ENCODE results near the gene MSMO1.
"Not testable (repeated sequence)": the region's sequence is repeated elsewhere in the genome, so short reads cannot be mapped to it uniquely, and the experiment has no call there.

MSMO1 gene

DNA sequence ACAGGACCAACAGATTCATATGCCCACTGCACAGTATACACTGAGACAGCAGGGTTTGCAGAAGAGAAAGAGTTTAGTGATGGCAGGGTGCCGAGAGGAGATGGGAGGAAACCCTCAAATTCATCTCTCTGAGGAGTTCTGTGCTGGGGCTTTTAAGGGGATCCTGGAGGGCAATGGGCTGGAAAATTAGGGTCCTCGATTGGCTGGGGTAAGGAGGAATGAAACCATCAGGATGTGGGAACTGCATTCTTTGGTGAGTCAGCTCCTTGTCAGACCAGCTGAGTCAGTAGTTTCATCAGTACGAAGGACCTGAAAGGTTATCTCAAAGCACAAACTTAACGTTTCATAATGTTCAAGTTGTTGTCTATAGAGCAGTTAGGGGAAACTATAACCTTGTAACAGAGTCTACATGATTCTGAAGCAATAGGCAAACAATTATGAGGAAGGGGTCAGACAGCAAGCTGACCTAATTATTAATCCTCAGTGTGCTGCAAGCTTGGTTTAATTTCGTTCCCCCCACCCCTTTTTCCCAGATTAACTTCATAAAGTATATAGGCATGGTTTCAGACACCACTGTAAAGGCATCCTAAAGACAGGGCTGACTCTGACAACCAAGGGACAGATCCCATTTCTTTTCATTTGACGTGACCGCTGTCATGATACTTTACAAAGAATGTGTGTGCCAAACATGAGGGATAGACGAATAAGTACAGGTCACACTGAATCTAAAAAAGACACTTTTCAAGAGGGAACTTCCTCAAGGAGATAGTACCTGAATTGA is 1.5 kb upstream of the MSMO1 start:
- no peak for DNase-seq

DNA sequence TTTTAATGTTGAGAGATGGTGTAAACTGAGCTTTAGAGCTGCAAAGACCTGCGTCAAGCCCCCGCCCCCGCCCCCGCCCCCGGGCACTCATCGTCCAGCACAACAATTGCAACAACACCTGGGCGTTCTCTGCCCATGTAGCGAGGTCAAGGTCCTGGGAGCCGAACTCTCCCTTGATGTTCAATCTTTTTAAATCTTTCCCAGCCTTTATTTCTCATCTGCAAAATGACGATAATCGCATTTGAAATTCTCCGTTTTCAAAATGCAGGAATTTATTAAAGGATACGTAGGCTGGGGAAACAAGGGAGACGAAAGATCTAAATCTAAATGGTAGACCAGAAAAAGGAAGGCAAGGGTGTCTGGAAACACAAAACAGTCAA is 648 bp upstream of the MSMO1 start:
- no peak for DNase-seq

DNA sequence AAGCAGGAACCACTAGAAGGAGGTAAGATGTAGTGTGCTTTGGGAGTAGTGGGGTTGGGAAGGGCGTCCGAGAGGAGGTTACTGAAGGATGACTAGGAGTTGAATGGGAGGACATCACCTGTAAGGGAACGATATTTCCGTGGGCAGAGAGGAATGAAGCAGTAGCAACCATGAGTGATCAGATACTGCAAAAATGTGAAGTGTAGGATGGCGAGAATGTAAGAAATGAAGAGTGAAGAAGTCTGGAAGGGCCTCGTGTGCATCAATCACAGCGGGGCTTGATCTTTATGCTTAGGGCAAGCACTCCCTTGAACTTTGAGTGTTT is 594 bp downstream of the MSMO1 start:
- no peak for DNase-seq

DNA sequence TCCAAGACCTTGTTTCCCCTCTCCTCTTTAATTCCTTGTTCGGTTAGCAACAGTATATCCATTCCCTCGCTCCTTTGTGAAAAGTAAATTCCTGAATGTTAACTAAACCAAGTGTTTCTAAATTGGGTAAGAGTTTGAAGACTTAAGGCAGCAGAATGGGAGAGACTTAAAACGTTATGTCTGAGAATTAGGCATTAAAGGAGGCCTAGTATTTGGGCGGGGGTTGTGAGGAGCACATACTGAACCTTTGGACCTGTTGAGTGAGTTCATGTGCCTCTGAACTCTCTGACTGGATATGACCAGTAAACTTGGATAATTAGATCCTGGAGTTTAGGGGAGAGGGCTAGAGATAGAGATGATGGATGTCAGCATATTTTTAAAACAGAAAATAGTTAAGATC is 1.2 kb downstream of the MSMO1 start:
- no peak for DNase-seq

DNA sequence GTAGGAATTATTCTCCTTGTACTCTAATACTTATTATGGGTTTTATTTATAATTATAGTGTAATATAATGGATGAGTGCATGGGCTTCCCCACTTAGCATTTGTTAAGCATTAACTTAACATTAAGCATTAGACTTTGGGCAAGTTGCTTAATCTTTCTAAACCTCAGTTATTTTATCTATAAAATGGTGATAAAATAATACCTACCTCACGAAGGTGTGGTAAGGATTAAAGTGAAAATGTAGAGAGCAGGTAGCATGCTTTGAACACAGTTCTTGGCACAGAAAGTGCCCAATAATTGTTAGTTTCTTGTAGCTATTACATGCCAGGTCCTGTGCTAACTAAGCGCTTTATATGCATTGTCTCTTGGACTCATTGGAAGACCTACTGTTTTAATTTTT is 2.6 kb downstream of the MSMO1 start:
- no peak for DNase-seq

DNA sequence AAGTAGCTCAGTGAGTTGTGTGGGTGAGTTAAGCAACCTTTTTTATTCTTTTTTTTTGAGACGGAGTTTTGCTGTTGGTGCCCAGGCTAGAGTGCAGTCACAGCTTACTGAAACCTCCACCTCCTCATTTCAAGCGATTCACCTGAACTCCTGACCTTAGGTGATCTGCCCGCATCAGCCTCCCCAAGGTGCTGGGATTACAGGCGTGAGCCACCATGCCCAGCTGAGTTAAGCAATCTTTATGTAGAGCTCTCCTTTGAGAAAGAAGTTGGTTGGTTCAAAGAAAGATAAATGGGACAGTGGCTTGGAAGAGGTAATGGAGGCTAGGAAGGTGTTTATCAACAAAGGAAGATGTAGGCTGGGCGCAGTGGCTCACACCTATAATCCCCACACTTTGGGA is 3.2 kb downstream of the MSMO1 start:
- no peak for DNase-seq

DNA sequence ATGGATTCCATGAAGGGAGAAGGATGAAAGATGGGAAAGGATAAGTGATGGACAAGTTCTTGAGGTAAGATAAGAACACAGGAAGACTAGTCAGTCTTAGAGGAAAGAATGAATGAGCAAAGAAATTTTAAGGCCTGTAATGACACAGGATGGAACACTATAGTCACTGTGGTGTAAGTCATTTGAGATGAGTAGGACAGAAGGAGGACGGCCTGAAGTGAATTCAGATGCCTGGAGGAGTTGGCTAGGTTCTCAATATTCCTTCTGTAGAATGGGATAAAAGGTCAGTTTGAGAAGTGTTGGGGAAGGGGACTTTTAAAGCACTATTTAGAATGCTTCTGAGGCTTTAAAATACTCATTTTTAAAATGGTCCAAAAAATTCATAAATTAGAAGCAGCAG is 3.9 kb downstream of the MSMO1 start:
- DNase-seq: no peak

DNA sequence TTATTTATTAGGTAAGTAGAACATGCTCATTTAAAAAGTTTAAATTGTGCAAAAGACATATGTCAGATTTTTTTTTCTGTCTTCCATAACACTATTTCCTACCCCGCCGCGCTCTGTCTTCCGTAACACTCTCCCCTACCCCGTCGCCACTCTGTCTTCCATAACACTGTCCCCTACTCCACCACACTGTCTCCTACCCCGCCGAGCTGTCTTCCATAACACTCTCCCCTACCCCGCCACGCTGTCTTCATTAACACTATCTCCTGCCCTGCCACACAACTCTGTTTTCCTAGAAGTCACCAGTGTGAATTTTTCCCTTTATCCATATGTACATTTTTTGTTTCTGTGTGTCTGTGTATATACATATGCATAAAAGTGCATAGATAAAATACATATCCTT is 4.4 kb downstream of the MSMO1 start:
- no peak for DNase-seq

DNA sequence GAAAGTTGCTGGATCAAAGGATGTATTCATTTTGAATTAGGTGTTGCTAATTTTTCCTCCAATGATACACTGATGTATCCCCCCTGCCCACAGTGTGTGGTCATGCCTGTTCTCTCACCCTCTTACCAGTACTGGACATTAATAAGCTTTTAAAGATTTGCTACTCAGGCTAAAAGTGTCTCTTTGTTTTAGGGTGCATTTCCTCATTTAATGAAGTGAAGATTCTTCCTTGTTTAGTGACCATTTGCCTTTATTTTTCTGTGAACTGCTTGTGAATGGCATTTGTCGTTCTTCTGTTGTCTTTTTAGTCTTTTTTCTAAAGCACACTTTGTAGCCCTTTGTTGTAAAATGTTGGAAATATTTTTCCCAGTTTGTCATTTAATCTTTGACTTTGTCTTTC is 5.0 kb downstream of the MSMO1 start:
- no peak for DNase-seq

DNA sequence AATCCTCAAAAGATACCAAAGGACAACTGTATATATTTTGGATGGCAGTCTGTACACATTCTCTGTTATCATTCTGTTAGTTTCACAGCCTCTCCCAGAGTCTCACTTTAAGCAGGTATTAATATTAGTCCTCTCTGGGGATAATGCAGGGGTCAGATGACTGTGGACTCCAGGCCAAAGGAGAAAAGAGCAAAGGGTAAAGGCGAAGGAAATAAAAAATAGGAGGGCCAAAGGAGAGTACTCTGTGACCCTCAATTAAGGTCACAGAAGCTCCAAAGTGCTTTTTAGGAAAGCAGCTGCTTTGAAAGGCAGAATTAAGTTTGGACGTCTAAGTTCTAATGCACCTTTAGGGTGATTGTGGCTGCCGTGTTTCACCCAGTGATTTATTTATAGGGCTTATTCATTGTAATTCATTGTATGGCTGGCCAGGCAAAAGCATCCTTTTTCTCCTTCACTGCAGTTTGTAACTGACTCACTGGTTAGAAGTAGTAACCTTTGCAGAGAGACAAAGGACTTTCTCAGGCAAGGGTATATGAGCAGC is 7.8 kb downstream of the MSMO1 start:
- DNase-seq: no peak

DNA sequence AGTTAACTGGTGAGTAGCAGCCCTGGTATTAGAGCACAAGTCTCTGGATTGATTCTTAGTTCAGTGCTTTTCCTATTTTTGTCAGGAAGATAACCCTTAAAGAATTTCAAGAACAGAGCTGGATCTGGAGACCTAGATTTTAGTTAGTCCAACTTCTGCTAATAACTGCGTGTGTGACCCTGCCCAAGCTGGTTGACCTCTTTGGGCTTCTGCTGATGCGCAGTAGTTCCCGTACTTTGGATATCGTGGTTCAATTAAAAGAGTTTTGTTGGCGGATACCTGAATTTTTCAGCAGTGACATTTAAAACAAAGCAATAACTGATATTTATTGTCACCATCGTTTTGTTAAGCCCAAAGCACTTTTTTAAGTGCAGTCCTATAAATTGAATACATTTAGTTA is 9.3 kb downstream of the MSMO1 start:
- DNase-seq: no peak

DNA sequence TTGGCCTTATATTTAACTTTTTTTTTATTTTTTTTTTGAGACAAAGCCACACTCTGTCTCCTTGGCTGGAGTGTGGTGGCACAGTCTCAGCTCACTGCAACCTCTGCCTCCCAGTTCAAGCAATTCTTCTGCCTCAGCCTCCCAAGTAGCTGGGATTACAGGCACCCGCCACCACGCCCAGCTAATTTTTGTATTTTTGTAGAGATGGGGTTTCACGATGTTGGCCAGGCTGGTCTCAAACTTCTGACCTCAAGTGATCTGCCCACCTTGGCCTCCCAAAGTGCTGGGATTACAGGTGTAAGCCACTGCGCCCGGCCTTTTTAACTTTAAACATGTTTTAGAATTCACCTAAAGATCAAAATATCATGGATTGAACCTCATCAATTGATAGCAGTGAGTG is 14.9 kb downstream of the MSMO1 start:
- DNase-seq: not testable (repeated sequence)

DNA sequence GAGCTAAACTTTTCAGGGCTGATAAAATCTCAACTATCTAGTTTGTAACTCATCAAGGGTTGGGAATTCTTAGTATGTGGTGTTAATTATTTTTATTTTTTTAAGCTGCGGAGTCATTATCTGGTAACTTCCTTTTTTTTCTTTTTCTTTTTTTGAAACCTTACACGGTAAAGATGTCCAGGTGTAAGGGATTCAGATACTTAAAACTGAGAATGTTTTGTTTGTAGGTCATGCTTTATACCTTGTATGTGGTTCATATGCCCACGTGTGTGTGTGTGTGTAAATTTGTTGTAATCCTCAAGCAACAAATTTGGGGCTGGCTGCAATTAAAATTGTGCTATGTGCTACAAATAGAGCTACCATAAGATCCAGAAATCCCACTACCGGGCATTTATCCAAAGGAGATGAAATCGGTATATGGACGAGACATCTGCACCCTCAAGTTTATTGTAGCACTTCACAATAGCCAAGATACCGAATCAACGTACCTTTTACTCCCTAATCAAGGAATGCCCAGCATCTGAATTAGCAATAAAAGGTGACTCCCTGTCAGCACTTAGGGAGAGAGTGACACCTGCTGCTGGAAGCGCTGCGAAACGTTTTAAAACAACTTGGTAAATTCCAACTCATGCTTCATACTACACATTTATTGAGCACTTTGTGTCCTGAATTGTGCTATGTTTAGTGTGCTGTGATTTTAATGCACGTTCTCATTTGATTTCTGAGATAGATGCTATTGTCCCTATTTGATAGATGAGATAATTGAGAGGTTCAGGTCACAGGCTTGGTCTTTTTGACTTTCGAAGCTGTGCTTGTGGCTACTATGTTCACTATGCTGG is 16.1 kb downstream of the MSMO1 start:
- DNase-seq: no peak

DNA sequence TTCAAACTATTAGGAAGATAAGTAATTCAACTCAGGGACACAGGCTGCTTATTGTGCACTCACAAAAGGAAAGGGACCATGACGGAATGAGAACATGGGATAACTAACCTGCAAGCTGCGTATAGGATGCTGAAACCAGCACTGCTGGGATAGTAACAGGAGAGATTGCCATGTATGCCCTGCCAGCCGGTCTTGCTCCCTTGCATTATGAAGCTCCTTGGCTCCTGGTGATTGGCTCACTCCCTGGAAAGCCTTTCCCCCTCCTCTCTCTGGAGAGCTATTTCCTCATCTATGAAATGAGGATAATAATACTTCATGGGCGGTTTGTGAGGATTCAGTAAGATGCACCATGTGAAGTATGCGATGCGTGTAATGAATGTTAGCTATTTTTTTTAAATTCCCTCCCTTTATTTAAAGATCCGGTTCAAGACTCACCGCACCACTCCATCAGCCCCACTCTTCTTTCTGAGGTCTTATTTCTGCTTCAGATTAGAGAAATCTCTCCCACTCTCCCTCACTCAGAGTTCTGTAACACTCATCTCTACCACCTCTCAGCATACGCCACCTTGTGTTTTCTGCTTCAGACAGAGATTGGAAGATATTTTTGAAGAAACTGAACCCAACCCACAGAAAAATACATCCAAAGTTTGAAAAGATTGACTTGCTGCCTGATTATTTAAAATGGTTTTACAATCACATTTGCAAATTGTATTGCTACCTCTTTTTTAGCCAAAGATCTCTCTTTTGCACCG is 18.4 kb downstream of the MSMO1 start:
- no peak for DNase-seq

DNA sequence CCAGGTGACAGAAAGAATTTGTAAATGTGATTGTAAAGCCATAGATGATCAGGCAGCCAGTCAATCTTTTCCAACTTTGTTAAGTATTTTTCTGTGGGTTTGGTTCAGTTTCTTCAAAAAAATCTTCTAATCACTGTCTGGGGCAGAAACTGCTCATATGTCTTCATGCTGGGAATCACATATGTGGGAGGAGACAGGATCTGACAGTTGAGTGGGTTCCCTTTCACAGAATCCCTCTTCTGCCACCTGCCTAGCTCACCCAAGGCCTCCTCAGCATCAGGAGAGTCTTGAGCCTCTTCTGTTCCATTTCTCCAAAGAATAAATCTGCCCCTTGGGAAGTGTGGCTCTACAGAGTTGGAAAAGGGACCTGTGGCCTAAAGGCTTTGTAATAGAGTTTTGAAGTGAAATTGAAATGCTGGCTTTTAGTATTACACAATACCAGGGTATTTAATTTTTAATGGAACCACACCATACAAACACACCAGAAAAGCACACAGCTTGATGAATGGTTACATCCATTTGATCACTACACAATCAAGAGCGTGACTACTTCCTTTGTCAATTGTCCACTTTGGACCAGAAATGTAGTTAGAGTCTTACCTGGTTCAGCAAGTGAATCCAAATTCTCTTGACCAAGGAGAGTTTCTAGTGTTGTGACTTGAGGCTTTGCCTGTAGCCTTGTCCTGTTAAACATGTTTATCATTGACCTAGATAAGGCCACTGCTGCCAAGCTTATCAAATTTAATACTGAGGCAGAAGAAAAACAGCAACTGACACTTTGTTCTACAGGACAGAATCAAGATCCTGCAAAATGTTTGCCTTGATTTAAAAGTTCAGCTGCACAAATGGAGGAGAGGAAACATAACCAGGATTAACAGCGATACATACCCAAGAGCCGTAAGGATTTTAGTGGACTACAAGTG is 20.4 kb downstream of the MSMO1 start:
- no peak for DNase-seq

DNA sequence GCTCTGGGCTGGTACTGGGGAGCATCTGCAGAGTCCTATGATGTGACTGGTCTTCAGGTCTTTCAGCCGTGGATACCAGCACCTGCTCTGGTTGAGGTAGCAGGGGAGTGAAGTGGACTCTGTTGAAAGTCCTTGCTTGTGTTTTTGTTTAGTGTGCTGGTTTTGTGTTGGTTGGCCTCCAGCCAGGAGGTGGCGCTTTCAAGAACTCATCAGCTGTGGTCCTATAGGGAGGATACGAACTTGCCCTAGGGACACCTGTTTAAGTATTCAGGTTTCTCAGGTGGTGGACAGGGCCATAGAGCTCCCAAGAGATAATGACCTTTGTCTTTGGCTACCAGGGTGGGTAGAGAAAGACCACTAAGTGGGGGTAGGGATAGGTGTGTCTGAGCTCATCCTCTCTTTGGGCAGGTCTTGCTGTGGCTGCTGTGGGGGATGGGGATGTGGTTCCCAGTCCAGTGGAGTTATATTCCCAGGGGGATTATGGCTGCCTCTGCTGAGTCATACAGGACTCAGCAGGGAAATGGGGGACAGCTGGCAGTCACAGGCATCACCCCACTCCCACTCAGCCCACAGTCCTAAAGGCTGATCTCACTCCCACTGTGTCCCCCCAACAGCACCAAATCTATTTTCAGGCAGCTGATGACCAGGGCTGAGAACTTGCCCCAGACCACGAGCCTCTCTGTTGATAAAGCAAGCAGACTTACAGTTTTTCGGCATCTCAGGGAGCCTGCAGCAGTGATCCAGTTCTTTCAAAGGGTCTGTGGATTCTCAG is 24.1 kb downstream of the MSMO1 start:
- DNase-seq: no peak

DNA sequence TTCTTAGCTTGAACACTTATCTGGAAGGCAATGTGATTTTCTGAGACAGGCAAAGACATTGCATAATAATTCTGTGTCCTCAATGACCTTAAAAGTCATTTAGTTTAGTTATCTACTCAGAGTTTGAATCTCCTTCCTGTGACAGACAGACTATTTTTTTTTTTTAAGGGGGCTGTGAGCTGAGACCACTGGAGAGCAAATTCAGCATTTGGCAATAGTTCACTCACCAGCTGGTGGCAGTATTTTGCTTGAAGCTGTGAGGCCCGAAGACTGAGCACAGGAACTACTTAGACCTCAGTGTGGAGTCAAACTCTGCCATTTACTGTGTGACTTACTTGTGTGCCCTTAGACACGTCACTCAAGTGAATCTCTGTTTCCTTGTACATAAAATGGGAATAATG is 28.4 kb downstream of the MSMO1 start:
- no peak for DNase-seq

DNA sequence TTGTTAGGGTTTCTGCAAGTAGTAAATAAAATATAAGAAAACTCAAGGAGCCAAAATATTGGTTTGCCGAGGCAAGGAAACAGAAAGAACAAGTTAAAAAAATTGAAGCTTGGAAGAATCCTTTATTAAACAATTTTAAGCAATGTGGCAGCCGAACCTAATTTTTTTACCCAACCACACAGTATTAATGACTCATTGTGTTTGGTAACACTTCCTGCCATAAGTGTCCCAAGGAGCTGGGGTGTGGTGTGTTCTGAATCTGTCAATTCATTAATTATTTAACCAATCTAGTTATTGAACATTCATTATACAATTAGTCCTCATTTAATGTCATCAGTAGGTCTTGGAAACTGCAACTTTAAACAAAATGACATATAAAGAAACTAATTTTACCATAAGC is 32.0 kb downstream of the MSMO1 start:
- DNase-seq: no peak

DNA sequence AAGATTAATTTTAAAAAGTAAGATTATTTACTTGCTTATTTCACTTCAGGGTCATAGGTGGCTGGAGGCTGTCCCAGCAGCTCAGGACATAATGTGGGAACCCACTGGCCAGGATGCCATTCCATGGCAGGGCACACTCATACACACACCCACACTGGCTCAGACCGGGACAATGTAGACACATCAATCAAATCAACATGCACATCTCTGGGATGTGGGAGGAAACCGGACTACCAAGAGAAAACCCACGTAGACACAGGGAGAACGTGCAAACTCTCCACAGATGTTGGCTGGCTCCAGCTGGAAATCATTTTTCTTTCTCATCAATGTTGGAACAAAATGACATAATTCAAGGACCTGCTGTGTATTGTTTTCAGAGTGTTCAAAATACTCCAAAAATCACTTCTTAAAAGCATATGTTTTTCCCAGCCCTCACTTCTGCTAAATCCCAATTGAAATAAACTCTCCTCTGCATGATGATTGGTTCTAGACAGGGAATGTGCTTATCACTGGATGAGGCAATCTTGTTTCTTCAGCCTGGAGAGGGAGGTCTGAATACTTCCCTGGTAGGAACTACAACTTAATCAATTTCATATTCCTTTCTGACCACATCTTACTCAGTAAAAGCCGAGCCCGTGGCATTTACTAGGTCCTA is 32.7 kb downstream of the MSMO1 start:
- DNase-seq: no peak

DNA sequence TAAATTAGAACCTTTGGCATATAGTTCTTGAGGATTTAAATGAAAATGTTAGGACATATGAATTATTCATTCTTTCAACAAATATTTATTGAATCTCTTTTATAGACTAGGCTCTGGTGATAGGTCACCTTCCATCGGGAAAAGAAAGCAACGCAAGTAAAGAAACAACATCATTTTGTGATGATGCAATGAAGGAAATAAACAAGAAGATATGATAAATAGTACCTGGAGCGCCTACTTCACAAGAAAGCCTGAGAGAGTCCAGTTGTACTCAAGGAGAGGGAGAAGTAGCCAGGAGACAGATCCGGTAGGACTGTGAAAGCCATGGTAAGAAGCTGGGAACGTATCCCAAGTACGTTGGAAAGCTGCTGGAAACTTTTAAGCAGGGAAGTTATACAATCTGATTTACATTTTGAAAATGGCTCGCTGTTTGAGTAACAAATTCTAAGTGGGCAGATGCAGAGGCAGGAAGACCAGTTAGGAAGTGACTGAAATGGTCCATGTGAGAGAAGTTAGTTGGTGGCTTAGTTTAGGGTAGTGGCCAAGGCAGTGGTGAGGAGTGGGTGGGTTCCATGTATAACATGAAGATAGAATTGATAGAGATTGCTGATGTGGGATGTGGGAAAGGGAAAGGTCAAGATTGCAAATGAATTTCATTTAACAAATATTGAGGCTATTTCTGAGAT is 33.7 kb downstream of the MSMO1 start:
- no peak for DNase-seq

DNA sequence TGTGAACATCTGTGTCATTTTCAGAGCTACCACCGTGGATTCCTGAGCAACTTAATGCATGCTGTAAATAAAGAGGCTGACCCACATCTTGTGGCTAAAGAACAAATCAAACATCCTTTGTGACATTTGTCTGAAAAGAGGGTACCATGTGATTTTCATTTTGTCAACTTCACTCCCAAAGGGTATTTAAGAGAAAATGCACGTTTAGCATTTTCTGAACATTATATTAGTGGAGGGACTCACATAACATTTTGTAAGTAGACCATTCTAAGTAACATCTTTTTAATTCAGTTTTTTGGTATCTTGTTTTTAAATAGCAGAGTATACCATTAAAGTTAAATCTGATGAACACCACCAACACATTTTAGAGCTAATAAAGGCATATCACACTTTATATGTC is 34.3 kb downstream of the MSMO1 start:
- no peak for DNase-seq
